ENCODE data around the gene AFAP1.

Gene AFAP1

DNA sequence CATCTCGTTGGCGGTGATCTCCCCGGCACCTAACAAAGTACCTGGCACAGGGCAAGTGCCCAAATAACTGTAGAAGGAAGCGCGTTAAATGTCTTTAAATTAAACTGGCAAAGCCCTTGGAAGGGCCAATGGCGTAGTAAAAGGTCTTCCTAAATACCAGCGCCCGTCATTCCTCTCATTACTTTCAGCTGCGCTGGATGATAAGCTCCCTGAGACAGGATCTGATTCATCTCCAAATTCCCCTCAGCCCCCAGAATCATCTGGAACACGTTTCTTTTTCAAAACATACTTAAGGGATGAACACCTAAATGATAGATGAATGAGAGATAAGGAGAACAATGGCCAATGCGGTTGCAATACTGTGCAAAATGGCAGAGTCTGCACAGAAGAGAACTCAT is 95.1 kb downstream of the AFAP1 start:
- DNase-seq (ENCODE audit: low read depth in 2 of 2, low spot score in 1 of 2), result no peak

DNA sequence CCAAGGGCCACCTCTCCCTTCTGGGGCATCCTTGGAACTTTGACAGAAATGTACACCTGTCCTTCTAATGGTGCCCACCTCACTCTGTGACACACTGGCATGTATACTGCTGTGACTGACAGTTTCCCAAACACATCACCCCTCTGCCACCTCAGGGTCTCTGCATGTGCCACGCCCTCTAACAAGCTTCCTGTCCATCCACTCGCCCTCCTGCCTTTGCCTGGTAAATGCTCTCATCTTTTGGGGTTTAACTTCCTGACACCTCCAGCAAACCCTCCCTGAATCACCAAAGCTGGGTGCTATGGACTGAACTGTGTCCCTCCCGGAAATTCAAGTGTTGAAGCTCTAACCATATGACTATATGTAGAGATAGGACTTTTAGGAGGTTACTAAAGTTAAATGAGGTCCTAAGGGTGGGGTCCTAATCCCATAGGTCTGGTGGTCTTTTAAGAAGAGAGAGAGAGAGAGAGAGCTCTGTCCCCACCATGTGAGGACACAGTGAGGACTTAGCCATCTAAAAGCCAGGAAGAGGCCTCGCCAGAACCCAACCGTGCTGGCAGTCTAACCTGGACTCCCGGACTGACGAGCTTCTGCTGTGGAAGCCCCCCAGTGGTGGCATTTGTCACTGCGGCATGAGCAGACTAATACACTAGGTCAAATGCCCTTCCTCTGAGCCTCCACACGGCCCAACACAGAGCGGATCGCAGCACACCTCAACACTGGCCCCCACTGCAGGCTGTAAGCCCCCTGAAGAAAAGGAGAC is 95.6 kb downstream of the AFAP1 start:
- peak; percentile 46 to 55 for DNase-seq (ENCODE audit: low read depth in 2 of 2, low spot score in 1 of 2)

DNA sequence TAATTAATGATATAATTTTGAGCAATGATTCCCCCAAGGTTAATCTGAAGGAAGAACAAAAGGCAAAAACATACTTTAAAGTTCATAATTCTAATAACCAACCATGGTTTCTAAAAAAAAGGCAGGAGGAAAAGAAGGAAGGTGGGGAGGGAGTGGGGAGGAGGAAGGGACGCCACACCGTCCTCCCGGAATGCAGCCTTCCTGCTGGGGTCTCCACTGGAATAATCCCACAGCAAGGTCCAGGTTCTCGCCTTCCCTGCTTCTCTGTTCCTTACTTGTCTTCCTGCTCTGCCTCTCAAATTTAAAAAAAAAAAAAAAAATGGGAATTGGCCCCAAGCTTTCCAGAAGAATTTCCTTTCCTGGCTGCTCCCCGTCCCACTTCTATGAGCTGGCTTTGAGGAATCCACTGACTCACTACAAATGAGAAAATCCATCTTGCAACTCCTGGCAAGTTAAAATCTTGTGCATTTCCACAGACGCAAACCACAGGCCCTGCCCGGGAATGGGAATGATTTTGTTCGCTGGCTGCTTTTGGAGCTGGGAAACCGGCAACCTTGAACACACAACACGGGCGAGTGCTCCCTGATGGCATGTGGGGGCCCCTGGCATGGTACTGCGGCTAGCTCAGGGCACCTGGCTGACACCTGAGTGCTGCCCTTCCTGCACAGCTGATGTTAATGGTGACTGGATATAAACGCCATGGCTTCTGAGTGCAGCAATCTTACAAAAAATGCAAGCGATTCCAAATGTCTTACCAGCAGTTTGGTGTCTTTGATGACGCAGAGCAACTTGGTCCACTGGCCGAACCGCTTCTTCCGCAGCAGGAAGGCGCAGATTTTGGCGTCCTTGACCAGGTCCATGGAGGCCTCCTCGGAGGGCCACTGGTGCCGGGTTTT is 97.0 kb downstream of the AFAP1 start:
- no peak for DNase-seq (ENCODE audit: low read depth in 2 of 2, low spot score in 1 of 2)

DNA sequence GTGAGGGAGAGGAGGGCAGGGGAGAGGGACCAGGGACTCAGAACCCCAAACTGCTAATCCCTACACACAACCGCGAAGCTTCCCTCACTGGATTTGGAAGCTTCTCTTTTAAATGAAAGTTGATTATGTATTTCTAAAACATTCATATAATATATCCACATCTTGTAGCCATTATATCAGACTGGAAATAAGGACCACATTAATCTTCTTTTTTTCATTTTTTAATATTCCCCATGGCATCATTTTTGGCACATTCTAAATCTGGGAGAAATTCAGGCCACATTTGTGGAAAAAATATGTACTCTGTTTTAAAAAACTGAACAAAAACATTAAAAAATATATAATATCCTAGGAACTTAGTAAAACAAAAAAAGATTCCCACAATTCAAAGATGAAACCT is 97.8 kb downstream of the AFAP1 start:
- DNase-seq (ENCODE audit: low read depth in 2 of 2, low spot score in 1 of 2), result no peak

DNA sequence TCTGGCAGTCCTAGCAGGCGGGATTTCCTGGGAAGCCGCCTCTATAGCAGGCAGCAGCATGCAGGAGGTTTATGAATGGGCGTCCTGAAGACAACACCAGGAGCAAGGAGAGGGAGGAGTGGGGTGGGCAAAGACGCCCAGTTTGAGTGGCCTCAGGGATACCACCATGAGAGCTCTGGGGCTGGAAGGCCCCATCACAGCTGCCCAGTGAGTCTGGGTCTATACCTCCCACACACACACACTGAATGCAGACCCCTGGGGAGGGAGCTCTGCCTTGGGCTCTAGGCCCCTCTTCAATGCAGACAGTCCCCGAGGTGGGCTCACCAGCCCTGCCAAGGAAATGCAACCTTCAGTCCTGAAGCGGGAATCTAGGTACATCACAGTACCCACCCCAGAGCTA is 98.6 kb downstream of the AFAP1 start:
- no peak for DNase-seq (ENCODE audit: low read depth in 2 of 2, low spot score in 1 of 2)

DNA sequence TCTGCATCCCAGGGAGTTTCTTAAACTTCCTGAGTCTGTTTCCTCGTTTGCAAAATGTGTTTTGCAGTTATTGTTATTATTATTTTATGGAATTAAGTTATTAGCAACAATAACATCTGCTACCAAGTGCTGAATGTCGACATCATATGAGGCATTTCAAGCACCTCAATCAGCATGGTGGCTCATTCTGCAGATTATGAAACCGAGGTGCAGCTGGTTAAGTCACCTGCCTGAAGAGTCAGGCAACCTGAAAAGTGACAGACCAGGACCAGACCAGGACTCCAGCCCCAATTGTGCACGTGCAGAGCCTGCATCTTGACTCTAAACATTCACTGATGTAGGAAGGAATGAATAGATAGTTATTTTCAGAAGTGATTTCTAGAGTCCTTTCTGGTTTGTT is 99.8 kb downstream of the AFAP1 start:
- DNase-seq (ENCODE audit: low read depth in 2 of 2, low spot score in 1 of 2), result no peak

DNA sequence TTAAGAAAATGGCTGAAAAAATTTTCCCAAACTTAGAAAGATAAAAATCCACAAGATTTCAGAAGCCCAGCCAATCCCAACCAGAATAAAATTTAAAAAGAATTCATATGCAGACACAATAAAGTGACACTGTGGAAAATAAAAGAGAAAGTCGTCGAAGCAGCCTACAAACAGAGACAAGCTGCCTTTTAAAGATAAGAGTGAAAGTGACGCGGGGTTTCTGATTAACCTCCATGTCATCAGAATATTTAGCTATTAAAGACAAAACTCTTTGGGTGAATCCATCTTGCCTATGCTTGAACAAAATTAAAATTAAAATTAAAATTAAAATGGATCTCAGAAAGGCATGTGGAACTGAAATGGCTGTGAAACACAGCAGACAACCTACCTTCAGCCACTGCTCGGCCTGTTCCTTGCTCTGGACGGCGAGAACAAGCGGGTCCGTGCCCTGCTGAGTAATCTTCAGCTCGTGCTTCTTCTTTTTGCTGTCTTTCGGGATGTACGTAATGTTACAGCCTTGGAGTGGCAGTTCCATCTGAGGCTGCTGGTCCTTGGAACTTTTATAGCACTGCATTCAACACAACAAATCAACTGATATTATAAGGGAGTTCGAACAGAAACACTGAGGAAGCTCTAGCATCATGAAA is 101.4 kb downstream of the AFAP1 start:
- DNase-seq (ENCODE audit: low read depth in 2 of 2, low spot score in 1 of 2), result no peak

DNA sequence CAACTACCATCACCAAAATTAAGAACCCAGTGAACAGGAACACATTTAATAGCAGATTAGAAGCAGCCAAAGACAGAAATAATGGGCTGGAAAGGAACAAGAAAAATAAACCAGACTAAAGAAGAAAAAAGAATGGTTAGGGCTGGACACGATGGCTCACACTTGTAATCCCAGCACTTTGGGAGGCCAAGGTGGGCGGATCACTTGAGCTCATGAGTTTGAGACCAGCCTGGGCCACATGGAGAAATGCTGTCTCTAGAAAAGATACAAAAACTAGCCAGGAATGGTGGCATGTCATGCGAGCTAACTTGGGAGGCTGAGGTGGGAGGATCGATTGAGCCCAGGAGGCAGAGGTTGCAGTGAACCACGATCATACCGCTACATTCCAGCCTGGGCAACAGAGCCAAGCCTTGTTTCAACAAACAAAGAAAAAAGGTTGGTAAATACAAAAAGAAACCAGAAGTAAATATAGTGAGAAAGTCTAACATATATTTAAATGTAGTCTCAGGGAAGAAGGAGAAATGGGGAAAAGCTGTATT is 102.0 kb downstream of the AFAP1 start:
- no peak for DNase-seq (ENCODE audit: low read depth in 2 of 2, low spot score in 1 of 2)

DNA sequence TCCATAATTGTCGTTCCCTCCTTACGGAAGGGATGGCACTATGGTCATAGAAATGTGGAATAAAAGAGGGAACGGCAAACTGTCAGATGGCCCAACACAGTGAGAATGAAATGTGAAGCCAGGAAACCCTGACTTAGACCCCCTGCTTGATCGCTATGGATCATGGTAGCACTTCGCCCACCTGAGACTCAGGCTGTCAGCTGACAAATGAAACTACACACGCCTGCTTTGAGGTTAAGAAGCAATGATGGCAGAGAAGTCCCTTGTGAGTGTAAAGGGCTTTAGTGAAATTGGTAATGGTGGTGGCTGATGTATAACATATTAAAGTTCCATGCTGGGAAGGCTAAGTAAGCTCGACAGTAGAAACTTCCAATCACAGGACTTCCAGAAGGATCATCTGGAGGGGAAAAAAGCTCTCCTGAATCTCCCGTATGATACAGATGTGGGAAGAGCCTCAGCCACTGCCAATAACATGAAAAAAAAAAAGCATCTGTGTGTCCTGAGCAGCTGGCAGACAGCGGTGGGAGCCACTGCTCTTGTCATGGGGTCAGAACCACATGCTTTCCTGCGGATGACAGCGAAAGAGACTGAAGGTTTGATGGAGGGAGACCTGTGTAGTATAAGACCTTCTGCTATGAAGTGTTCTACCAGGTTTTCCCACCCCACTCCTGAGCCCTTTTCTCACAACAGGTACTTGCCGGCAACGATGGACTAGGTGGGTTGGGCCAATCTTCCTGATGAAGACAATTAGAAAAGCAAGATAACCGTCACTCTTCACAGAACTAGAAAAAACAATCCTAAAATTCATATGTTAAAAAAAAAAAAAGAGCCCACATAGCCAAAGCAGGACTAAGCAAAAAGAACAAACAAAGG is 107.6 kb downstream of the AFAP1 start:
- DNase-seq (ENCODE audit: low read depth in 2 of 2, low spot score in 1 of 2), result no peak

DNA sequence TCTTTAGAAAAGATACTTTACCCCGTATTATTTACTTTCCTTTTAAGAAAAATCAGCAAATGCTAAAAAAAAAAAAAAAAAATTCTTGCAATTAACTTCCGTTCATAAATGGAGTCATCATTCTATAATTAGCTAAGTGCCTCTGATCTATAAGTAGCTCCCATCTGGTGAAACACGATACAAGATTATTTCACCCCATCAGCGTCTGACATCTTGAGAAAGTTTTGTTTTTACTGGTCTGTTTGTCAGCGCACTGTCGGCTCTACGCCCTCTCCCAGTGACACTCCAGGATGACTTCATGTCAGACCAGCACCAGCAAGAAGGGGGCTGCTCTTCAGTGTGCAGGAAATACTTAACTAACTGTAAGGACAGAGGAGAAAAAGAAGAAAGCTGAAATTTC is 108.3 kb downstream of the AFAP1 start:
- DNase-seq (ENCODE audit: low read depth in 2 of 2, low spot score in 1 of 2), result no peak

DNA sequence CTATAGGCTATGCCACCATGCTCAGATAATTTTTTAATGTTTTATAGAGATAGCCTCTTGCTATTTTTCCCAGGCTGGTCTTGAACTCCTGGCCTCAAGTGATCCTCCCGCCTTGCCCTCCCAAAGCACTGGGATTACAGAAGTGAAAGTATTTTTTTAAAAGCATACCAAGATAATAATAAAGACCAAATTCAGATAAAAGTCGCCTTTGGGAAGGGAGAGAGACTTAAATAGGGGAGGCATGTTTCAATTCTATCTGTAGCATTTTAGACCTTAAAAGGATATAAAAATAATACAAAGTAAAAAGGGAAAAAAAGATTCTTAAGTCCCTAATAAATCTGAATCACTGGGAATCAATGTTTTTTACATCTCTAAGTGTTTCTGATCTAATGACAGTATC is 108.9 kb downstream of the AFAP1 start:
- DNase-seq (ENCODE audit: low read depth in 2 of 2, low spot score in 1 of 2), result no peak

DNA sequence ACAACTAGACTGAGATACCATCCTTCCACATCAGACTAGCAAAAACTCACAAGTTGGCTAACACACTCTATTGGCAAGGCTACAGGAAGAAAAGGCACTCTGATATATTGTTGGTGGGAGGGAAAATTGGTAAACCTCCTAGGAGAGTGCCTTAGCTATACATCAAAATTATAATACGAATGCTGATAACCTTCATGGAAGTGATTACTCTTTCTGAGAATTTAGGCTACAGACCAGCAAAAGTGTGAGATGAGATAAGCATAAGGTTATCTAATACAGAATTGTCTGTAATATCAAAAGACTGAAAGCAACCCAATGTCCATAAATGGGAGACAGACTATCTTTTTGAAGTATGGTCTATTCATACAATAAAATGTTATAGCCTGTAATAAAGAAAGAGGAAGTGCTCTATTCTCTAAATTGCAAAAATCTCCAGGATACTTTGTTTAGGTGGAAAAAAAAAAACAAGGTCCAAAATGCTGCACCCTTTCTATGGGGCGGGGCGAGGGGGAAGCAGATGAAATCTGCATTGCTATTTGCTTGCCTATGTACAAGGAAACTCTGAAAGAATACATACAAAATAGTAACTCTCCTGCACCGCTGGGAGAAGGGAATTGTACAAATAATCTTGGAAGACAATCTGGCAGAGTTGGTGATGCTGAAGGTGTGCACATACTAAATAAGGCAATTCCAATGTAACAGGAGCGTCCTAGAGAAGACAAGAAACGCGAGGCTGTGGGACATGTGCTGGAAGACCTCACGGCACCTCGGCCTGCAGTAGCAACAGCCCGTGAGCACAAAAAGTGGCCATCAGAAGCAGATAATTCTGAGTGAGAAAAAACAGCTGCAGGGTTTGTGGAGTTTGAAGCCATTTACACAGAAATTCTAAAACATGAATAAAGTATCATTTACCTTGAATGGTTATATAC is 109.7 kb downstream of the AFAP1 start:
- DNase-seq (ENCODE audit: low read depth in 2 of 2, low spot score in 1 of 2), result no peak

DNA sequence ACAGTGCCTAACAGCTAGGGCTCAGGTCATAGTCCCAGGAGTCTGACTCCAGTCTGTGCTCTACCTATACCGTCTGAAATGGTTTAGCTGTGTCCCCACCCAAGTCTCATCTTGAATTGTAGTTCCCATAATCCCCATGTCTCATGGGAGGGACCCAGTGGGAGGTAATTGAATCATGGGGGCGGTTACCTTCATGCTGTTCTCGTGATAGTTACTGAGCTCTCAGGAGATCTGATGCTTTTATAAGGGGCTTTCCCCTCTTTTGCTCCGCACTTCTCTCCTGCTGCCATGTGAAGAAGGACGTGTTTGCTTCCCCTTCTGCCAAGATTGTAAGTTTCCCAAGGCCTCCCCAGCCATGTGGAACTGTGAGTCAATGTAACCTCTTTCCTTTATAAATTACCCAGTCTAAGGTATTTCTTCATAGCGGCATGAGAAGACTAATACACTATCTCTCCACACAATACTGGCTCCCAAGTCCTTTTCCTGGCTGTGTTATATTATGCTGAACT is 110.8 kb downstream of the AFAP1 start:
- DNase-seq (ENCODE audit: low read depth in 2 of 2, low spot score in 1 of 2), result no peak

DNA sequence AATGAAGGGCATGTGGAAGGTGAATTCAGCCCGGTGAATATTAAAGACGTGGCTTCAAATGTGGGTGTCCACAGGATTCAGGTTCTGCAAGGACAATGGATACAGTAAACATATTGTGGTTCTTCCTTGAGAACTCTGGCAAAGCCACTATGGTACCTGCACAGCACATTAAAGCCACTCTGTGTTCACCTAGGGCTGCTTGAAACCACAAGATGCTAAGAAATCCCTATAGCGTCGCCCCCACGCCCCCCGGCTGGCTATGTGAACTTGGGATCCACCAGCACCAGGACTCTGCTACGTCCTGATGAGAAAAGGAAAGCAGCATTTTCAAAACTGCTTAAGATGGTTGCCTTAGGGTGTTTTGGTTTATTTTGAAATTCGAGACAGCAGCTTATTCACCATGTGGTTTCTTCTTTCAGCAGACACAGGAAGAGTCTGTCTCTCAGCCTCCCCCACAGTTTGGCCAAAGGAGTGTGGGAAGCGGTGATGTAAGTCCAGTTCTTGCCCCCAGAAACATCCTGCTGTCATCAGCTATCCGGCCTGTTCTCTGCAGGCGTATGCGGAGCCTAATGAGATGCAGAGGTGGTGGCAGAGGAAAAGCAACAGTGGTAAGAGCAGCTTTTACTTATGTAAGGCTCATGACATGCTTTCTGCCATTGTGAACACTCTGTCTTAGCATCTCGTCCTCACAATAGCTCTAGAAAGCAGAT is 111.5 kb downstream of the AFAP1 start:
- peak in 1 of 2 donors; percentile 8 for DNase-seq (ENCODE audit: low read depth in 2 of 2, low spot score in 1 of 2)

DNA sequence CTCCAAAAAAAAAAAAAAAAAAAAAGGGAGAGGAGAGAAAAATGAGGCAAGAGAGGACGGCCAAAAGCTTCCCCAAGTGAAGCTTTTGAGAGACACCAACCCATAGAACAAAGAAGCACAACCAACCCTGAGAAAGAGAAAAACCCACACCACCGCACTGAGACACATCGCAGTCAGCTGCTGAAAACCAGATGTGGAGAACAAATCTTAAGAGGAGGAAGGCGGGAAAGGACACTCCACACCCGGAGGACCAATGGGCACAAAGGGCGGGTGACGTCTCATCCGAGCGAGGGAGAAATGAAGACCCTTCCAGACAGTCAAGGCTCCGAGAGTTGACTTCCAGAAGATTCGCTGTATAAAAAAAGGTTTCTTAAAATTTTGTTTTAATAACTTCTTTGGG is 112.1 kb downstream of the AFAP1 start:
- no peak for DNase-seq (ENCODE audit: low read depth in 2 of 2, low spot score in 1 of 2)

DNA sequence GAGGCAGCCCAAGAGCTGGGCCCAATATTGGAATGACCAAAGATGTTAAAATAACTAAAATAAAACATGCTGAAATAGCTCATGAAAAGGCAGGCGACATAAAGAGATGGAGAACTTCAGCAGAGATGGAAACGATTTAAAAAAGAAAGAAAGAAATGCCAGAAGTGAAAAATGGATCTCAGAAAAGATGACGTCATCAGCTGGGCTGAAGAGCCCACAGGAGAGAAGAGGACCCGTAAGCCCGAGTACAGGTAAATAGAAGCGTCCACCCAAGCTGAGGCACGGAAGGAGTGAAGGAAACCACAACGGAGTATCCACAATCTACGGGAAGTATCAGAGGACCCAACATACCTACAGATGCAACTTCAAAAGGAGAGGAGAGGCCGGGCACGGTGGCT is 112.8 kb downstream of the AFAP1 start:
- DNase-seq (ENCODE audit: low read depth in 2 of 2, low spot score in 1 of 2), result no peak

DNA sequence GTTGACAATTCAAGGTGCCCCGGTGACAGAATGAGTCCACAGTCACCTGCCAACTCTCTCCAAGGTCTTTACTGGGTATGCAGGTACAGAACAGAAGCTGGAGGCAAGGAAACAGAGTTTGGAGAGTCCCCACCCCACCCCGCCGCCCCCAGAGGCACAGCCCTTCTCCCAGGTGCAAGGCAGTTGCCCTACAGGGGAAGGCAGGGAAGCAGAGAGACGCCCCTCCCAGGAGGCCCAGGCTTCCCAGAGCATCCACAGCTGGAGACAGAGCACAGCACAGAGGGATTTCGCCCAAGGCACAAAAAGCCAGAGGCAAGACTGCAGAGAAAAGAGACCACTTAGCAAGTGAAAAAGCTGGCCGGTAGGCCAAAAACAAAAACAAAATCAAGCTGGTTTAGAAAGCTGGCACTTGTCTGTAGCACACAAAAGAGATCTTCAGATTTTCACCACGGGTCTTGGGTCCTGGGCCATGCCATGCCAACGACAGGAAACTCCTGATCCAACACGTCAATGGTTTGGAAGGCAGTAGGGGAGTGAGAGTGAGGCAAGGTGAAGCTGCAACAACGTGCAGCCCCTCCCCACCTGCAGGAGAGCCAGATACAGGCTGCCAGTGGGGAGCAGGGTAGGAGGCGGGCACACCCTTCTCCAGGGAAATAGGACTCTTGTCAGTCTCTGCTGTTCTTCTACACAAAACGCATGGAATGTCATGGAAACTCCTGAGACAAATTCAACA is 113.3 kb downstream of the AFAP1 start:
- no peak for DNase-seq (ENCODE audit: low read depth in 2 of 2, low spot score in 1 of 2)

DNA sequence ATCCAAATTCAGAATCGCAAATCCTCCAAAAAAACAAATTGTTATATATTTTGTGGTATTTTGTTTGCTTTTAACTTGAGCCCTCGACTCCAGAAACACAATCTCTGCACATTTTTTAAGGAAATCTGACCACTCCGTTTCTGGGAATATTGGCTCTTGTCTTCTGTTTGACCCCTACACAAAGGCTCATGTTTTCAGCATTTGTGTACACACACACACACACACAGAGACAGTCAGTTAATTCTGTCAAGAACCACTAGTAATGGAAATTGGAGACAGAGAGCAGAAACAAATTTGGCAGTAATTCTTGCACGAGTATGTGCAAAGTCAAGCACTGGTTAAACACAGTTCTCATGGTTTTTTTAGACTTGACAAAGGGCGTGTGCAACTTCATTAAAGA is 115.4 kb downstream of the AFAP1 start:
- no peak for DNase-seq (ENCODE audit: low read depth in 2 of 2, low spot score in 1 of 2)
